ENCODE measurements around the gene TRMT10B.

Gene TRMT10B, protein sequence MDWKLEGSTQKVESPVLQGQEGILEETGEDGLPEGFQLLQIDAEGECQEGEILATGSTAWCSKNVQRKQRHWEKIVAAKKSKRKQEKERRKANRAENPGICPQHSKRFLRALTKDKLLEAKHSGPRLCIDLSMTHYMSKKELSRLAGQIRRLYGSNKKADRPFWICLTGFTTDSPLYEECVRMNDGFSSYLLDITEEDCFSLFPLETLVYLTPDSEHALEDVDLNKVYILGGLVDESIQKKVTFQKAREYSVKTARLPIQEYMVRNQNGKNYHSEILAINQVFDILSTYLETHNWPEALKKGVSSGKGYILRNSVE

GRCh38 chr9:37753489-37754190 is at the start of gene TRMT10B:
Gene TRMT10B, plus strand, starts transcription at chr9:37753805. Its CDS starts 8,127 bp downstream, at chr9:37761932.
- peak; percentile 30 for DNase-seq (ENCODE audit: low read depth)

- DNase-seq (ENCODE audit: low read depth): no peak
Observed at GRCh38 chr9:37705787-37706186, 47.8 kb upstream of the TRMT10B start.

DNA sequence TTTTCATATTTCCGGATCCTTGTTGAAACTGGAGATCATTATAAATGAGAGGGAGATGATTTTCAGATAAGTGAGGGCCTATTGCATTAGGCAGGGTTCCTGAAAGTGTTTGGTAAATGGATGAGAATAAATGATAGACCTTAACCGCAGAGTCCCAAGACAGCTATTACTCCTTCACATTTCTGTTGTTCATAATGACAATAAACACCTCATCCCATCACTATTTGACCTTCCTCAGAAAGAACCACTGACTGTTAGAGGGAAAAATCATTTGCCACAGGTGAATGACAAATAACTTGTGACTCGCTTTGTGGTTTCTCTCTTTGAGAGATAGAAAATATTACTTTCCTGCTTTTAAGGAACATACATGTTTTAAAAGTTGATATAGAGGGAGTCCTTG is 47.3 kb upstream of the TRMT10B start:
- DNase-seq (ENCODE audit: low read depth): no peak

DNA sequence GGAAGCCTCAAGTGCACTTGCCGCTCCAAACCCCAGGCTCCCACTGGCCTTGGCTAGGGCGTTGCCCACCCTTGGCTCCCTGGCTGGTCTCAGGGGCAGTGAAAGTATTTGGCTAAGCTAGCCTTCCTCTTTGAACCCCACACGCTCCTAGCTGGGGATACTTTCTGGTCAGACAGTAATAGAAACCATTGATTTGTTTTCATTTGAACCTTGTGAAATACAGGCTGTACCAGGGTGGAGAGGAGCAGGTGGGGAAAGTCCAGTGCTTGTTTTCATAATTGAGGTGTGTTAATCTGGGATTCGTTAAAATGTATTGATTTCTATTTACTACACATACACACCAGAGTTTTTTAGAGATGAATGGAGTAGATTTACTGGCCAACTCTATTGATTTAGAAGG is 45.9 kb upstream of the TRMT10B start:
- DNase-seq (ENCODE audit: low read depth): no peak

DNA sequence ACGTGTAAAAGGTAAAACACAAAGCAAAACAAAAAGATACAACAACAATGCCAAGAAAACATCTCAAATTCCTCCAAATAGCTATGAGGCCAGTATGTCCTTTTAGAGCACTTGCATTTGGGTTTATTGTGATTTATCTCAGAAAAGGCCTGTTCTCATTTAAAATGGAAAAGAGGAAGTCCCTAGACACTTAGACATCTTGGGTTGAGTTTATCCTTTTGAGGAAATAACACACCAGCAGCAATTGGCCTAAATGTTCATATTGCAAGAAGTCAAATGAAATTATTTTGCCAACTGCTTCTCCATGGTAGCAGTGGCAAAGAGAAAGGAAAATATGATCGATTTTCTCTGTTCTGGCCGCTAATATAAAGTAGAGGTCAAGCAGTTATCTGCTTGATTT is 43.6 kb upstream of the TRMT10B start:
- DNase-seq (ENCODE audit: low read depth): no peak

DNA sequence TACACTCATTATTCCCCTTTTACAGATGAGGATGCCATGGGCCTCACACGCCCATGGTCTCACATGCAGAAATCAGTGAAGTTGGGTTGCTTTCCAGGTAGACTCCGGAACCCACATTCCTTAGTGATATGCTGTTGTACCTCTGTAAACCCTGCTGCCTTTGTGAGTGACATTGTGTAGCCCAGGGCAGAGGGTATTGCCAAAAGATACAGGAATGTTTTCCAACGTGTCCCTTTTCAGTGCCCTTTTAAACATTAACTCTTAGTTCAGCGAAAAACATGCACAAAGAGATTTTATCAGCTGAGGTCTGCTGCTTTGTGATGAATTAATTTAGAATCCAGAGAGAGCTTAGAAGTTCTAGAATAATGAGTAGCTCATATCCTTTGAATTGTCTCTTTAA is 38.3 kb upstream of the TRMT10B start:
- no peak for DNase-seq (ENCODE audit: low read depth)

GRCh38 chr9:37715991-37716505 is 37.6 kb upstream of the TRMT10B start:
- no peak for DNase-seq (ENCODE audit: low read depth)

- DNase-seq (ENCODE audit: low read depth): no peak
Observed at GRCh38 chr9:37719526-37719925, 34.1 kb upstream of the TRMT10B start.

DNA sequence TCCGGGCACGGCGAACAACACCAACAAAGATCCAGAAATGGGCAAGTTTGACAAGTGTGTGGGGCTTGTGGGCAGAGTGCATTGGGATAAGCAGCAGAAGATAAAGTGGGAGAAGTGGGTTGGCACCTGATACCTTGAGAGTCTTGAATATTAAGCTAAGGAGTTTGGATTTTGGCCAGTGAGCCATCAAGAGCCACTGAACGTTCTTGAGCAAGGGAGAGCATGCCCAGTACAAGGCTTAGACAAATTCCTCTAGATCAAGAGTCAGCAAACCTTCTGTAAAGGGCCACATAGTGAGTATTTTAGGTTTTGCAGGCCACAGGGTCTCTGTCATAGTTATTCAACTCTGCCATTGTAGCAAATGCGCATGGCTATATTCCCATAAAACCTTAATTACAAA is 26.6 kb upstream of the TRMT10B start:
- no peak for DNase-seq (ENCODE audit: low read depth)

DNA sequence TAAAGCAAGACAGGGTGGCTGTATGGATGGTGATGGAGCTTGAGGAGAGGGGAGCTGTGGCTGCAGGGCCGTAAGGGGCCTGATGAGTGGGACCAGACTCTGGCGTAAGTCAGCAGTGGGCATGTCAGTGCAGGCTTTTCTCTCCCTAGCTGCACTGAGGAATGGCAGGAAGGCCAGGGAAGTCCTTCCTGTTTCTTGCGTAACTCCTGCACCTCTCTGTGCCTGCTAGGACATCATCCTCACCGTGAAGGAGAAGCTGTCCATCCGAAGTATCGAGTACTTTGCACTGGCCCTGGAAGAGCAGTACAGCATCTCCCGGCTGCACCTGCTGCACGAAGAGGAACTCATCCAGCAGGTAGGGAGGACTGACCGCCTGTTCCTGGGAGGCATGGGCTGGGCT is 24.1 kb upstream of the TRMT10B start:
- no peak for DNase-seq (ENCODE audit: low read depth)

DNA sequence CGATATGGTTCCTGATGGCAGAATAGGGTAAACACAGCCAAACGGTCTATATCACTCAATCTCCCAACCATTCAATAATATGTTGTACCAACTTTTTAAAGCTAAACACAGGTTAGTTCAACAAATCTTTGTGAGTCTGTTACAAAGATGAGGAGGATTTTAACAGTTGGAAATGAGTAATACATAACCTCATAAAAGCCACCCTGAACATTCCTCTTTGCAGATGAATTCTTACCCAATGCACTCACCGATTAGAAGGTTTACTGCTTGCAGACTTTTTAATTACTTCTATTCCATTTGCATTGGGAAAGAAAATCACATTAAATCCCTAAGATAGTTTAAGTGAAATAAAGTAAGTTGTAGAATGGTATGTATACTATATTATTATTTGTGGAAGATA is 23.3 kb upstream of the TRMT10B start:
- no peak for DNase-seq (ENCODE audit: low read depth)

DNA sequence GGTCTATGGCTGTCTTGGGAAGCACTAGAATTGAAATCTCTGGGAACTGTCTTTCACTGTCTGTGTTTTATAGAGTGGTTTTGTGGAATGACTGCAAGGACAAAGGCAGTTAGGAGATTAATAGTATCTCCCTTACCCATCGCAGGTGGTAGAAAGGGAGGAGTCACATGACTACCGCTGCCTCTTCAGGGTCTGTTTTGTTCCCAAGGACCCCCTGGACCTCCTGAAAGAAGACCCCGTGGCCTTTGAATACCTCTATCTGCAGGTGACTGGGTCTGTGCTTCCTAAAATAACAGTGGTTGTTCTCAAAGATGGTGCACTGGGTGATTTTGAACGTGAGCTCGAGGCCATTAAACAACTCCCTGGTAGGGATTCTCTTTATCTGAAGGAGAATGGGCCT is 22.8 kb upstream of the TRMT10B start:
- DNase-seq (ENCODE audit: low read depth): no peak

GRCh38 chr9:37732086-37732741 is 21.4 kb upstream of the TRMT10B start:
- no peak for DNase-seq (ENCODE audit: low read depth)

- no peak for DNase-seq (ENCODE audit: low read depth)
Observed at GRCh38 chr9:37732952-37733351, 20.7 kb upstream of the TRMT10B start.

- no peak for DNase-seq (ENCODE audit: low read depth)
Observed at GRCh38 chr9:37739222-37739621, 14.4 kb upstream of the TRMT10B start.

GRCh38 chr9:37740128-37740527 is 13.5 kb upstream of the TRMT10B start:
- no peak for DNase-seq (ENCODE audit: low read depth)

DNA sequence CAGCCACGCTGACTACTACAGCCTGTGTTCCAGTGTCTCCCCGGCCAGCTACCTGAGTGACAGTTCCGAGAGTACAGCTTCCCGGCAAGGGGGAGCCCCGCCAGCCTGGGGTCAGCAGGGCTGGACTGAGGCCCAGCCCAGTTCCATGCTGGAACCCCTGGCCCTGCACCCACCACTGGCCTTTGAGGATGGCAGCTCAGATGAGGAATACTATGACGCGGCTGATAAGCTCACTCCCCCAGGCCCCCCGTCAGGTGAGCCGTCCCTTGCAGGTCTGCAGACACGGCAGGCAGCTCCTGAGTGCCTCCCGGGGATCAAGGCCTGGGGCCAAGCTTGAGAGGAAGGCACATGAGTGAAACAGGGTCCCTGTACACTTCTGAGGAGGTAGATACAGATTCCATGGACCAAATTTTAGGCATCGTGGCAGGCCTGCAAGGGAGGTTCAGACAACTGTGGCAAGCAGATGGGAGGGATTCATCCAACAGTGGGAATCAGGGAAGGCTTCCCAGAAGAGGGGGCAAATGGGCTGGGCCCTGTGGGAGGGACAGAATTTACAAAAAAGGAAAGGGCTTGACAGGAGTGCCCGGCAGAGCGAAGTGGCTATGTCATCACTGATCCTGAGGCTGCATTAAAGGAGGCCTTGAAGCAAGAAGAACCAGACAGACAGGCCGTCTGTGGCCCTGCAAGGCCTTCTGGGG is 12.8 kb upstream of the TRMT10B start:
- DNase-seq (ENCODE audit: low read depth): no peak

DNA sequence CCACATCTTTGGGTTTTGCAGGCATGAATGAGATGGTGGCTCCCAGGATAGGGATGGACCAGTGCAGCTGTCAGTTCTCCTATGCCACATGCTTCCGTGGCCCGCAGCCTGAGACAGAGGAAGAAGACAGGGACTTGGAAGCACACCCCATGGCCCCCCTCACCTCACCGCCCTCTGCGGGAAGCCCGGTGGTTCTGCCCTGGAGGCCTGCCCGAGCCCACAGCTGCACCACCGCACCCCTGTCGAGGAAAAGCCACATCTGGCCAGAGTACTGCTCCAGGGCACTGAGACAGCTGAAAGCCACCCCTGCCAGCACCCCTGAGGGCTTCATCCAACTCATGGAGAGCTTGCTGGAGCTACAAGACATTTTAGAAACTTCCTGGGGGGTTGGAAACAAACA is 7.6 kb upstream of the TRMT10B start:
- DNase-seq (ENCODE audit: low read depth): no peak

GRCh38 chr9:37746448-37747270 is 6.9 kb upstream of the TRMT10B start:
- DNase-seq (ENCODE audit: low read depth): no peak

- peak; percentile 23 for DNase-seq (ENCODE audit: low read depth)
Observed at GRCh38 chr9:37747271-37747753, 6.3 kb upstream of the TRMT10B start.

DNA sequence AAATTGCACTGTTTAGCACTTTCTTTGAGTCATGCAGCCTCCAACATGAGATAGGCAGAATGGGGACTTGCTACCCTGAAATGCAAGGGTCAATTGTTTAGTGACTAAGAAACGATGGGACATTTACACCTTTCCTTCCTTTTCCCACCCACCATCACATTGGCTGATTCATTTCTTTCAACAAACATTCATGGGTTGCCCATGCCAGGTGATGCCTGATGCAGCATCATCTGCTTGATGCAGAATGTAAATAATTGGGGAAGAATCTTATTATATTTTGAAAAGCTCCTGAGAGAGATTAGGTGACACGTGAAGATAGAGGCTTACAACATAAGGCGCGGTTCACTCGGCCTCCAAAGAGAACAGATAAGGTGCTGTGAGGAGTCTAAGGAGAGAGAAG is 4.5 kb upstream of the TRMT10B start:
- no peak for DNase-seq (ENCODE audit: low read depth)

Measured in stimulated activated CD8-positive, alpha-beta memory T cell treated with anti-CD3 and anti-CD28 coated beads, Interleukin-15, amount 100 ng/mL, for 1 hour (primary cell).